HG03064 (cell line): ENCODE data around the gene SYCE1L.
"Not testable (repeated sequence)": the region's sequence is repeated elsewhere in the genome, so short reads cannot be mapped to it uniquely, and the experiment has no call there.

ENCODE experiments used
- ATAC-seq: cut with Tn5 transposase; IDR thresholded peaks from one replicate; pipeline ENCODE4 v1.9.1; 2021; ENCODE audit warnings: low read depth; ENCODE audit not compliant: unreplicated experiment

The SYCE1L gene

GRCh38 chr16:77242471-77242870 is 43.3 kb downstream of the SYCE1L start:
- not testable (repeated sequence) for ATAC-seq

GRCh38 chr16:77246150-77246549 is 46.9 kb downstream of the SYCE1L start:
- ATAC-seq, result no peak

GRCh38 chr16:77250400-77250799 is 51.2 kb downstream of the SYCE1L start:
- ATAC-seq, result no peak
